Fibroblast of lung (primary cell): ENCODE measurements around the gene ACSM5. TPM values are rescaled to one million over a fixed set of nuclear protein-coding genes. Genes with fewer than 3 reads are reported as not detected.

Experiments
- DNase-seq, 2 donors: peaks; one replicate each; pipeline versions ENCODE4 v3.0.0 to v3.0.0-alpha.2; 2010; ENCODE audit warnings: low read depth in 2 of 2
- H2AFZ ChIP-seq: 2 replicates; pipeline ENCODE4 v1.5.1; 2012; ENCODE audit warnings: low read length, control low read depth, inconsistent platforms
- H3K27ac ChIP-seq: 2 replicates; pipeline ENCODE4 v1.5.1; 2011; ENCODE audit warnings: low read length, control low read depth; ENCODE audit not compliant: insufficient read depth
- H3K27me3 ChIP-seq: 2 replicates; pipeline ENCODE4 v1.5.1; 2011; ENCODE audit warnings: mild to moderate bottlenecking, low read length; ENCODE audit not compliant: control insufficient read depth, insufficient read depth
- H3K36me3 ChIP-seq: 2 replicates; pipeline ENCODE4 v1.5.1; 2011; ENCODE audit warnings: low read length; ENCODE audit not compliant: control insufficient read depth, insufficient read depth
- H3K4me1 ChIP-seq: 2 replicates; pipeline ENCODE4 v1.5.1; 2011; ENCODE audit warnings: low read length; ENCODE audit not compliant: control insufficient read depth, insufficient read depth; ENCODE audit errors: extremely low read depth
- H3K4me2 ChIP-seq: 2 replicates; pipeline ENCODE4 v1.5.1; 2011; ENCODE audit warnings: low read length, control low read depth; ENCODE audit not compliant: insufficient read depth; ENCODE audit errors: extremely low read depth
- H3K4me3 ChIP-seq, 4 experiments: fragments of 200-600 bp in 1 of 4; sonication (generic) in 1 of 4; replicated peaks in 1 of 4; 2 replicates each; pipeline ENCODE4 v1.5.1; 2011 to 2016; ENCODE audit warnings: low read length in 4 of 4, low read depth in 3 of 4, mild to moderate bottlenecking in 3 of 4, control low read depth in 2 of 4, inconsistent platforms in 1 of 4, mixed read lengths in 1 of 4; ENCODE audit not compliant: insufficient read depth in 1 of 4; ENCODE audit errors: control extremely low read depth in 1 of 4
- H3K79me2 ChIP-seq: 2 replicates; pipeline ENCODE4 v1.5.1; 2012; ENCODE audit warnings: mild to moderate bottlenecking, low read length, inconsistent platforms; ENCODE audit not compliant: control insufficient read depth, insufficient read depth
- H3K9ac ChIP-seq: 2 replicates; pipeline ENCODE4 v1.5.1; 2011; ENCODE audit warnings: mild to moderate bottlenecking, low read length, control low read depth; ENCODE audit not compliant: insufficient read depth
- H3K9me3 ChIP-seq: 2 replicates; pipeline ENCODE4 v1.5.1; 2012; ENCODE audit warnings: low read depth, low read length; ENCODE audit not compliant: control insufficient read depth, insufficient read depth
- H4K20me1 ChIP-seq: 2 replicates; pipeline ENCODE4 v1.5.1; 2011; ENCODE audit warnings: low read length; ENCODE audit not compliant: control insufficient read depth, insufficient read depth; ENCODE audit errors: extremely low read depth
- EZH2 ChIP-seq: IDR thresholded peaks from 2 replicates; pipeline ENCODE4 v1.5.1; 2012; ENCODE audit warnings: low read length, control low read depth, mild to moderate bottlenecking; ENCODE audit errors: missing control alignments
- polyA plus RNA-seq, 2 donors: library from polyadenylated mRNA; depleted of rRNA in 1 of 2; stranded (reverse) in 1 of 2; unstranded in 1 of 2; fragments of >200 nt; gene quantifications; 2 replicates each; pipeline ENCODE4 v1.2.1, GENCODE V29; 2011 to 2012; ENCODE audit warnings: missing spikeins in 1 of 2
- total RNA-seq: library from RNA; depleted of rRNA; stranded (reverse); fragments of >200 nt; gene quantifications from 2 replicates; pipeline ENCODE4 v1.2.1, GENCODE V29; 2014
- TF ChIP-seq, protein P1 (sequence below), 2 donors: IDR thresholded peaks in 1 of 2; conservative IDR thresholded peaks in 1 of 2; 1 replicate in 1 of 2; 2 replicates in 1 of 2; pipeline ENCODE4 v1.5.1; 2011 to 2012; ENCODE audit warnings: low read length in 2 of 2, control low read depth in 1 of 2, inconsistent platforms in 1 of 2, low read depth in 1 of 2, mild to moderate bottlenecking in 1 of 2

Gene ACSM5
- total and polyA plus RNA-seq, 2 donors (not counting 1 experiment from before 2014, with no cell fraction given), result 0.10 TPM; not detected in 1

DNA sequence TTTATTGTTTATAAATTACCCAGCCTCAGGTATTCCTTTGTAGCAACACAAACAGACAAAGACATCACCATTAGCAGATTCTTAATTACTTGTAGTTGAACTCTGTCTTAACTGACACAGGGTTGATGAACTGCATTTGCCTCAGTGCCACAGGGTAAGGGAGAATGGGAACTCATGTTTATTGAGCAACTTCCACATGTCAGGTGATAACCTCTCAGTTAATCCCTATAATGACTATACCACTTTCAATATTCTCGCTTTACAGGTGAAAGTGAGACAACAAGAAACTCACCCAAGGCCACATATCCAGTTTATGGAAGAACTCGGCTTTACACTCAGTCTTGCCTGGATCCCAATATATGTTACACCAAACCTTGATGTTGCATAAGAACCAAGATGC is 13.4 kb upstream of the ACSM5 start:
- no peak for TF ChIP-seq EZH2
- TF ChIP-seq, protein P1, sequence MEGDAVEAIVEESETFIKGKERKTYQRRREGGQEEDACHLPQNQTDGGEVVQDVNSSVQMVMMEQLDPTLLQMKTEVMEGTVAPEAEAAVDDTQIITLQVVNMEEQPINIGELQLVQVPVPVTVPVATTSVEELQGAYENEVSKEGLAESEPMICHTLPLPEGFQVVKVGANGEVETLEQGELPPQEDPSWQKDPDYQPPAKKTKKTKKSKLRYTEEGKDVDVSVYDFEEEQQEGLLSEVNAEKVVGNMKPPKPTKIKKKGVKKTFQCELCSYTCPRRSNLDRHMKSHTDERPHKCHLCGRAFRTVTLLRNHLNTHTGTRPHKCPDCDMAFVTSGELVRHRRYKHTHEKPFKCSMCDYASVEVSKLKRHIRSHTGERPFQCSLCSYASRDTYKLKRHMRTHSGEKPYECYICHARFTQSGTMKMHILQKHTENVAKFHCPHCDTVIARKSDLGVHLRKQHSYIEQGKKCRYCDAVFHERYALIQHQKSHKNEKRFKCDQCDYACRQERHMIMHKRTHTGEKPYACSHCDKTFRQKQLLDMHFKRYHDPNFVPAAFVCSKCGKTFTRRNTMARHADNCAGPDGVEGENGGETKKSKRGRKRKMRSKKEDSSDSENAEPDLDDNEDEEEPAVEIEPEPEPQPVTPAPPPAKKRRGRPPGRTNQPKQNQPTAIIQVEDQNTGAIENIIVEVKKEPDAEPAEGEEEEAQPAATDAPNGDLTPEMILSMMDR (conservative IDR thresholded peaks at IDR 0.05 in 1 of 2, IDR thresholded peaks at IDR 0.05 in 1 of 2; ENCODE audit: low read depth in 1 of 2, low read length in 2 of 2), result no peak
- Histone ChIP-seq H3K27ac (no peak overlapping the region), H3K9me3 (no peaks in the 10 kb centered on the region), H3K27me3 (no peaks in the 10 kb centered on the region), H3K4me2 (no peak overlapping the region), H2AFZ (no peak overlapping the region), H3K79me2 (no peaks in the 10 kb centered on the region), H3K36me3 (no peaks in the 10 kb centered on the region), H4K20me1 (no peaks in the 10 kb centered on the region), H3K4me1 (no peaks in the 10 kb centered on the region), H3K9ac (no peak overlapping the region), H3K4me3 (no peak overlapping the region)
- DNase-seq, result no peak

DNA sequence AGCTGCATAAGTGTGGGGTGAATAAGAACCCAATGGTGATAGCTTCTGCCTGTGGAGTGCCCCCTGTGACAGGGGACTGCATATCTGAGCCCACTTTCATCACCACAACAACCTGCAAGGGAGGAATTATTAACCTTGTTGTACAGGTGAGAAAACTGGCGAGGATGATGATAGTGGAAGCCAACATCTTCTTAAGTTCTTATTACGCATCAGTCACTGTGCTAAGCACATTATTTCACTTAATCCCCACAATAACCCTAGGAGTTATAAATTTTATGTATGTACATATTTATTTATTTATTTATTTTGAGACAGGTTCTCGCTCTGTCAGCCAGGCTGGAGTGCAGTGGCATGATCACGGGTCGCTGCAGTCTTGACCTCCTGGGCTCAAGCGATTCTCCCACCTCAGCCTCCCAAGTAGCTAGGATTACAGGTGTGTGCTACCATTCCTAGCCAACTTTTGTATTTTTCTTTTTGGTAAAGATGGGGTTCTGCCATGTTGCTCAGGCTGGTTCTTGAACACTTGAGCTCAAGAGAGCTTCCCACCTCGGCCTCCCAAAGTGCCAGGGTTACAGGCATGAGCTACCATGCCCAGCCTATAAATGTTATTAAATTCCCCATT is 12.4 kb upstream of the ACSM5 start:
- no peaks in the 10 kb centered on the region for H3K79me2 ChIP-seq
- no peaks in the 10 kb centered on the region for H3K27me3 ChIP-seq
- TF ChIP-seq EZH2, result no peak
- TF ChIP-seq, protein P1 (conservative IDR thresholded peaks at IDR 0.05 in 1 of 2, IDR thresholded peaks at IDR 0.05 in 1 of 2; ENCODE audit: low read depth in 1 of 2, low read length in 2 of 2), result no peak
- no peaks in the 10 kb centered on the region for H3K9me3 ChIP-seq
- DNase-seq, result no peak
- H3K4me1 ChIP-seq, result no peaks in the 10 kb centered on the region
- no peak overlapping the region for H3K4me2 ChIP-seq
- no peaks in the 10 kb centered on the region for H3K36me3 ChIP-seq
- no peak overlapping the region for H3K4me3 ChIP-seq
- H4K20me1 ChIP-seq, result no peaks in the 10 kb centered on the region
- no peak overlapping the region for H2AFZ ChIP-seq
- no peak overlapping the region for H3K27ac ChIP-seq
- H3K9ac ChIP-seq, result no peak overlapping the region

DNA sequence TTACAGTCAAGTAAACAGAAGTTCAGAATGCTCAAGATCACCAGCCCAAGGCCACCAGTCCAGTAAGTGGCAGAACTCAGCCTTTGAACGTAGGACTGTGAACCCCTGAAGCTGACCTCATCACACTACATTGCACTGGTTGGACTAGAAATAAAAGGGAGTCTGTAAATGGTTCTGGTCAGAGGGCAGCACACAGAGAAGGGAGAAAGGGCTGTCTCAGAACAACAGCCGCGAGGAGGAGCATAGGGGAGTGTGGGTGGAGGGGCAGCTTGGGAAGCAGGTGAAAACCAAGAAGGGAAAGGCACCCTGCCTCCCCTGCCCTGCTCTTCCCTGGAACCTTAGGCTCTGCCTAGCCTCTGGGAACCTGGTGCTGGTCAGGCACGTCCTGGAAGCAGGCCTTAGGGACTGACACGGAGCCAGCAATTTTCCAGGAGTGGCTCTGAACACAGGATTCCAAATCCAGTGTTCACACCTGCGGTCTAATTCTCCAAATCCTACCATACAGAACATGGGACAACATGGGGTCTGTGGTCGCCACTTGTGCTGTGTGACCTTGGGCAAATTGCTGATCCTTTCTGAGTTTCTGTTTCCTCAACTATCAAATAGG is 11.8 kb upstream of the ACSM5 start:
- Histone ChIP-seq H3K79me2 (no peaks in the 10 kb centered on the region), H3K36me3 (no peaks in the 10 kb centered on the region), H3K4me2 (no peak overlapping the region), H4K20me1 (no peaks in the 10 kb centered on the region), H3K4me1 (no peaks in the 10 kb centered on the region), H3K27ac (no peak overlapping the region), H3K27me3 (no peaks in the 10 kb centered on the region), H3K9ac (no peak overlapping the region), H3K9me3 (no peaks in the 10 kb centered on the region), H3K4me3 (no peak overlapping the region), H2AFZ (no peak overlapping the region)
- no peak for DNase-seq
- TF ChIP-seq EZH2, result no peak
